C4-2B (cell line): ENCODE measurements around the gene CSNK2A1.

Experiments used
- H3K27ac ChIP-seq: fragments of 450-650 bp; 2 replicates; pipeline ENCODE4 v1.5.1; 2017
- CTCF ChIP-seq: fragments of 450-650 bp; conservative IDR thresholded peaks from 2 replicates; pipeline ENCODE4 v1.5.1; 2017; ENCODE audit warnings: mild to moderate bottlenecking
- ZFX ChIP-seq: fragments of 450-650 bp; IDR thresholded peaks from 2 replicates; pipeline ENCODE4 v1.6.1; 2017

CSNK2A1 gene

DNA sequence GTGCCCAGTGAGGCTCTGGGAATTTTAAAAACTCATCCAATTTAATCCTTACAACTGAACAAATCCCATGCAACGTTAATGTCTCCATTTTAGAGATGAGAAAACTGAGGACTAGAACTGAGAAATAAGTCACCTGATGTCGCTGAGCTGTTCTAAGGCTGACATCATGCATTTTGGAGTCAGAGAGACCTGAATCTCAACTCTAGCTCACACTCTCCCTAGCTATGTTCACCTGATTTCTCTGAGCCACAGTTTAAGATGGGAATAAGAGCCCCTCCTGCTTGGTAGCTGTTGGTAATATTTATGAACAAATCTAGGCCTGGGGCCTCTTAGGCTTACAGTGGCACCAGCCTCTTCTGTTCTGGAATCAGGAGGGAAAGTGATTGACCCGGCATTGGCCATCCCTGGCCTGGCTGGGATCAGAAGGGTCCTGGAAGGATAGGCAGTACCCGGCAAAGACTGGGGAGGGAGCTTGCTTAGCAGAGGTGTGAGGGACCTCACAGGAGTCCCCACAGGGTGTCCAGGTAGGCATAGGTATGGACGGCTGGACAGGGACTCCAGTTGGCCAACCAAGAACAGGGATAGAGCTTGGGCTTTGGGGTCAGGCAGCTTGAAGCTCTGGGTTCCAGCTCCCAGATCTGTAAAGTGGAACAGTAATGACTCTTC is 18.8 kb upstream of the CSNK2A1 start:
- H3K27ac ChIP-seq, result no peak overlapping the region
- TF ChIP-seq CTCF (no peak), ZFX (no peak)

GRCh38 chr20:561437-562231 is 18.0 kb upstream of the CSNK2A1 start:
- H3K27ac ChIP-seq, result no peak overlapping the region
- TF ChIP-seq CTCF (peak; percentile 95), ZFX (no peak)

DNA sequence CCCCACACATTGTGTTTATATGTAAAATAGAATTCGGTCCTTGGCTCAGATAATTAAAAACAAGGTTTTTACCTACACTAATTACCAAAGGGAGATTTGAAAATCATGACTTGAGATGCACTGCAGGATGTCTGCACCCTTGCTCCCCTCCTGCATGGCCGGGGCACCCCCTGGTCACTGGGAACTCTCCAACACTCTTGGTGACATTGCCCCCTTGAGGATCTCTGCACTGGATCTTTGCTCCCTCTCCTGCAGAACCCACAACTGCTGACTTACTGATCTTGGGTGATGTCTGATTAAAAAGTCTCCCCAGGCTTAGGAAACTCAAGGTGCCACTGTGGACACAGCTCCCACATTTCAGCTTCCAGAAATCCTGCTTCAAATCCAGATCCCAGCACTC is 17.1 kb upstream of the CSNK2A1 start:
- H3K27ac ChIP-seq, result no peak overlapping the region
- TF ChIP-seq ZFX (no peak), CTCF (no peak)

GRCh38 chr20:558117-558516 is 14.5 kb upstream of the CSNK2A1 start:
- TF ChIP-seq CTCF, result no peak
- no peak for TF ChIP-seq ZFX
- H3K27ac ChIP-seq, result no peak overlapping the region

DNA sequence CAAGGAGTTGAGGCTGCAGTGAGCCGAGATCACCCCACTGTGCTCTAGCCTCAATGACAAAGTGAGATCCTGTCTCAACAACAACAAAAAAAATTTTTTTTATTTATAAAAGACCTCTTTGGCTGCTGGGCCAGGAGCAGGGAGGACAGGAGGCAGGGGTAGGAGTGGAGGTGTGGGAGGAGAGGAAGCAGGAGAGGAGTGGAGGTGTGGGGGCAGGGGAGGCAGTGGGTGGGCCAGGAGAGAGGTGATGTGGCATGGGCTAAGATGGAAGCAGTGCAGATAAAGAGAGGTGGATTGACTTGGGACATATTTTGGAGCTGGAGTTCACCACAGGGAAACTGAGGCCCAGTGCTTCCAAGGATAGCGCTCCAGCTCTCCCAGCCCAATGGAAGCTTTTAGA is 13.4 kb upstream of the CSNK2A1 start:
- no peak overlapping the region for H3K27ac ChIP-seq
- no peak for TF ChIP-seq ZFX
- TF ChIP-seq CTCF, result no peak

DNA sequence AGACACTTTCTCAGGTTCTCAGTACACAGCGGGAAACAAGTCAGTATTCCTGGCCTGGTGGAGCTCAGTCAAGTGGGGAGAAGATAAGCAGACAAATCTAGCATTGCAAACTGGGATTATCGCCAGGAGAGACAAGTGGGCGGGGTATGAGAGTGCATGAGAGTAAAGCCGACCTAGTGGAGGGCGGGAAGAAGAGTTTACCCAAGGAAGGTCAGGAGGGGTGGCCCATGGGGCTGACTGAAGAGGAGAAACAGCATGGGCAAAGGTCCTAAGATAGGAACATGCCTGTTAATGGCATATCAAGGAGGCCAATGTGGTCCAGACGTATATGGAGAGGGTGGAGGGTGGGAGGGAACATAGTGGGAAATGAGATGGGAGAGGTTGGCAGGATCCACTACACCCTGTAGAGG is 12.4 kb upstream of the CSNK2A1 start:
- no peak for TF ChIP-seq ZFX
- no peak for TF ChIP-seq CTCF
- H3K27ac ChIP-seq, result no peak overlapping the region

DNA sequence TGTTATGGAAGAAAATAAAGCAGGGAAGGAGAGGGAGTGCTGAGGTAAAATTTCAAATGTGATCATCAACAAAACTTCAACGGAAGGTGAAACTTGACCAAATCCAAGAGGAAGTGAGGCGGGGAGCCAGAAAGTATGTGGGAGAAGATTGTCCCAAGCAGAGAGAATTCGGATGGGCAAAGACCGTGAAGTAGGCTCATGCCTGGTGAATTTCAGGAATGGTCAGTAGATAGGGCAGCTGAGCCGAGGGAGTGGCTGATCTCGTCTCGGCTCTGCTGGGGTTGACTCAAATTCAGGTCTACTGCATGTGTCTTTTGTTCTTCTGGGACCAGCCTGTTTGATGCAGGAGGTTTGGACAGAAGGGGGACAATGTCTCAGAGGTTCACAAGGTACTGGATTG is 7.0 kb upstream of the CSNK2A1 start:
- H3K27ac ChIP-seq, result no peak overlapping the region
- no peak for TF ChIP-seq ZFX
- no peak for TF ChIP-seq CTCF
